Psoas muscle (tissue), 8 donors: ENCODE measurements around the gene FAM120B. TPM values are rescaled to one million over a fixed set of nuclear protein-coding genes. Genes with fewer than 3 reads are reported as not detected.
A peak's percentile ranks its signal among the peaks of the same experiment; 100 is the strongest.

Experiments used
- ATAC-seq, 4 donors: fragments of 200-7000 bp; cut with Tn5 transposase; one replicate each; pipeline ENCODE4 v1.9.1; 2020; ENCODE audit warnings: moderate library complexity in 3 of 4, mild to moderate bottlenecking in 2 of 4
- DNase-seq, 2 donors: peaks; one replicate each; pipeline ENCODE4 v3.0.0-alpha.2; 2020
- H3K27ac ChIP-seq: fragments of 200-600 bp; one replicate; pipeline ENCODE4 v1.8.0; 2022
- H3K27me3 ChIP-seq, 3 donors: fragments of 200-600 bp in 1 of 3; one replicate each; pipeline versions ENCODE4 v1.6.1 to v1.8.0; 2013 to 2022; ENCODE audit warnings: low read length in 2 of 3, mild to moderate bottlenecking in 2 of 3, moderate library complexity in 1 of 3; ENCODE audit not compliant: insufficient read depth in 3 of 3
- H3K36me3 ChIP-seq, 2 donors: fragments of 200-600 bp in 1 of 2; one replicate each; pipeline versions ENCODE4 v1.6.1 to v1.8.0; 2013 to 2022; ENCODE audit warnings: low read depth in 1 of 2, mild to moderate bottlenecking in 1 of 2, moderate library complexity in 1 of 2; ENCODE audit not compliant: insufficient read depth in 1 of 2
- H3K4me1 ChIP-seq: fragments of 200-600 bp; one replicate; pipeline ENCODE4 v1.8.0; 2022
- H3K4me3 ChIP-seq: fragments of 200-600 bp; one replicate; pipeline ENCODE4 v1.8.0; 2022; ENCODE audit warnings: mild to moderate bottlenecking
- H3K9me3 ChIP-seq: fragments of 200-600 bp; one replicate; pipeline ENCODE4 v1.8.0; 2022
- CTCF ChIP-seq: fragments of 200-600 bp; IDR thresholded peaks from one replicate; pipeline ENCODE4 v1.8.0; 2022; ENCODE audit warnings: antibody characterized with exemption
- WGBS, 3 donors: extraction: QIAGEN DNeasy Blood & Tissue Kit; methylation state at CpG; one replicate each; pipeline versions ENCODE4 v1.1.6 to v1.1.7; 2013; 5-methylcytosine and 5-hydroxymethylcytosine counted together
- intact Hi-C, 2 donors: fragments of 100-400 bp; cut with DNase I; formaldehyde crosslinking; loops; one replicate each; pipeline versions ENCODE4 v1.11.0 to v1.14.2; 2022
- polyA plus RNA-seq, 3 donors: library from polyadenylated mRNA; stranded (reverse); fragments of 200-250 nt; gene quantifications; one replicate each; pipeline ENCODE4 v1.2.3, GENCODE V29; 2013
- total RNA-seq, 4 donors: library from RNA; stranded (reverse); fragmentation: NEBNext Ultra II Directional in 2 of 4; extraction: Animal tissue kit (Norgen Biotek cat#: 25700) in 2 of 4; gene quantifications; one replicate each; pipeline versions ENCODE4 v1.2.1 to v1.2.4, GENCODE V29; 2021 to 2023
- donor health status: healthy with polysubstance abuse.
- donor health status: DM: no; HTN: no; CAD: no; lungs with moderate emphysema.
- donor health status: Bipolar disorder and iron deficiency.
- donor health status: healthy.
- donor health status: DM: yes; HTN: yes; CAD: no.
- donor health status: DM: no; HTN: no; CAD: no.
- donor health status: DM: no; HTN: no; CAD: no.
- donor health status: DM: yes; HTN: yes; CAD: no.

The FAM120B gene
- total and polyA plus RNA-seq, 7 donors = 9.2 to 24.2 (median 19.4) TPM

- H3K4me3 ChIP-seq = peak overlapping the region; percentile 55
- peaks cover 29% of the 10 kb centered on the region for H3K4me1 ChIP-seq
- TF ChIP-seq CTCF = no peak
- no peaks in the 10 kb centered on the region for H3K36me3 ChIP-seq
- peak; percentile 92 to 98 for DNase-seq
- 0 to 1% (median 0%) methylated on average over 15 of the region's 15 CpGs for WGBS, 3 donors
- intact Hi-C loops = loop anchor here in 1 of 2 donors (5.0 kb wide), 1 partner anchor 84 kb away; no protein-coding TSS in a partner anchor
- peak; percentile 86 to 93 (median 88) for ATAC-seq
- peak overlapping the region; percentile 95 for H3K27ac ChIP-seq
- no peaks in the 10 kb centered on the region for H3K27me3 ChIP-seq
- no peaks in the 10 kb centered on the region for H3K9me3 ChIP-seq
These were observed 131.8 kb downstream of the FAM120B start for GRCh38 chr6:170438402-170438753.

- Histone ChIP-seq H3K4me1 (peaks cover 29% of the 10 kb centered on the region), H3K27ac (peak overlapping the region; percentile 82), H3K36me3 (no peaks in the 10 kb centered on the region), H3K9me3 (no peaks in the 10 kb centered on the region), H3K4me3 (no peak overlapping the region), H3K27me3 (no peaks in the 10 kb centered on the region)
- intact Hi-C loops = loop anchor here in 1 of 2 donors (5.0 kb wide), 1 partner anchor 83 kb away; no protein-coding TSS in a partner anchor
- DNase-seq (no peak), ATAC-seq (no peak)
- no peak for TF ChIP-seq CTCF
These were observed 132.3 kb downstream of the FAM120B start for GRCh38 chr6:170438861-170439260.

GRCh38 chr6:170439366-170440361, 133.1 kb downstream of the FAM120B start:
- WGBS, 3 donors = 38 to 55% (median 45%) methylated on average over 21 of the region's 21 CpGs
- H3K27ac ChIP-seq = peak overlapping the region; percentile 82
- intact Hi-C loops = loop anchor here in 1 of 2 donors (5.0 kb wide), 1 partner anchor 83 kb away; no protein-coding TSS in a partner anchor
- H3K4me1 ChIP-seq = peaks cover 23% of the 10 kb centered on the region
- H3K36me3 ChIP-seq = no peaks in the 10 kb centered on the region
- DNase-seq = peak; percentile 57 to 90
- no peaks in the 10 kb centered on the region for H3K27me3 ChIP-seq
- TF ChIP-seq CTCF = no peak
- ATAC-seq = peak; percentile 70 to 82 (median 80)
- H3K9me3 ChIP-seq = no peaks in the 10 kb centered on the region
- no peak overlapping the region for H3K4me3 ChIP-seq

- Histone ChIP-seq H3K4me3 (no peak overlapping the region), H3K36me3 (no peaks in the 10 kb centered on the region), H3K4me1 (peaks cover 26% of the 10 kb centered on the region), H3K27me3 (no peaks in the 10 kb centered on the region), H3K9me3 (no peaks in the 10 kb centered on the region), H3K27ac (peak overlapping the region; percentile 82)
- 93 to 94% (median 93%) methylated on average over 14 of the region's 14 CpGs for WGBS, 3 donors
- no peak for TF ChIP-seq CTCF
- intact Hi-C loops = no loop called here
- no peak for ATAC-seq
- peak in 1 of 2 donors; percentile 52 for DNase-seq
These were observed 133.9 kb downstream of the FAM120B start for GRCh38 chr6:170440437-170440836.
